DOHH2 (cell line): ENCODE results near the gene SCARF1.
A peak's percentile ranks its signal among the peaks of the same experiment; 100 is the strongest.

Source experiments
- H3F3A ChIP-seq: fragments of 200-600 bp; sonication (generic), shearing (Covaris generic); 2 replicates; pipeline ENCODE4 v1.6.0; 2016; ENCODE audit warnings: antibody characterized with exemption, mild to moderate bottlenecking; ENCODE audit not compliant: control insufficient read depth, insufficient read depth
- H3K27ac ChIP-seq: fragments of 200-600 bp; sonication (generic); 2 replicates; pipeline ENCODE4 v1.5.1; 2014; ENCODE audit warnings: low read depth, mild to moderate bottlenecking, low read length, moderate library complexity
- H3K27me3 ChIP-seq: fragments of 200-600 bp; sonication (generic); 2 replicates; pipeline ENCODE4 v1.6.1; 2014; ENCODE audit warnings: mild to moderate bottlenecking, low read length, mixed read lengths; ENCODE audit not compliant: control insufficient read depth
- H3K36me3 ChIP-seq: fragments of 200-600 bp; sonication (generic); 2 replicates; pipeline ENCODE4 v1.6.1; 2014; ENCODE audit warnings: mild to moderate bottlenecking, low read length, moderate library complexity, mixed read lengths; ENCODE audit not compliant: control insufficient read depth
- H3K4me1 ChIP-seq: fragments of 200-600 bp; sonication (generic); 2 replicates; pipeline ENCODE4 v1.6.1; 2014; ENCODE audit warnings: mild to moderate bottlenecking, low read length, mixed read lengths; ENCODE audit not compliant: control insufficient read depth
- H3K4me2 ChIP-seq: fragments of 200-600 bp; sonication (generic); 2 replicates; pipeline ENCODE4 v1.6.0; 2014; ENCODE audit warnings: mild to moderate bottlenecking, low read length, moderate library complexity
- H3K4me3 ChIP-seq: fragments of 200-600 bp; sonication (generic); 2 replicates; pipeline ENCODE4 v1.5.1; 2014; ENCODE audit warnings: mild to moderate bottlenecking, low read length, mixed read lengths
- H3K79me2 ChIP-seq: fragments of 200-600 bp; sonication (generic); 2 replicates; pipeline ENCODE4 v1.6.1; 2014; ENCODE audit warnings: mild to moderate bottlenecking, low read length, mixed read lengths; ENCODE audit not compliant: control insufficient read depth
- H3K9me2 ChIP-seq: fragments of 200-600 bp; sonication (generic); replicated peaks from 2 replicates; pipeline ENCODE4 v1.6.1; 2014; ENCODE audit warnings: mild to moderate bottlenecking, low read length, mixed read lengths; ENCODE audit not compliant: control insufficient read depth
- H3K9me3 ChIP-seq: fragments of 200-600 bp; sonication (generic); 2 replicates; pipeline ENCODE4 v1.6.1; 2014; ENCODE audit warnings: antibody characterized with exemption, low read length, mixed read lengths; ENCODE audit not compliant: control insufficient read depth, insufficient read depth
- H4K20me1 ChIP-seq: fragments of 200-600 bp; sonication (generic); 2 replicates; pipeline ENCODE4 v1.6.0; 2014; ENCODE audit warnings: low read depth, mild to moderate bottlenecking, antibody characterized with exemption, low read length, moderate library complexity; ENCODE audit not compliant: control insufficient read depth, insufficient read depth
- EZH2phosphoT487 ChIP-seq: fragments of 200-600 bp; sonication (generic); IDR thresholded peaks from 2 replicates; pipeline ENCODE4 v1.6.1; 2017; ENCODE audit warnings: borderline replicate concordance, mild to moderate bottlenecking, antibody characterized with exemption, low read length, moderate library complexity, mixed read lengths
- TF ChIP-seq, protein P1 (sequence below): fragments of 200-600 bp; sonication (generic); IDR thresholded peaks from one replicate; pipeline ENCODE4 v1.5.1; 2014; ENCODE audit warnings: antibody characterized with exemption, mild to moderate bottlenecking, low read depth, low read length; ENCODE audit not compliant: poor library complexity, severe bottlenecking

SCARF1 gene

DNA sequence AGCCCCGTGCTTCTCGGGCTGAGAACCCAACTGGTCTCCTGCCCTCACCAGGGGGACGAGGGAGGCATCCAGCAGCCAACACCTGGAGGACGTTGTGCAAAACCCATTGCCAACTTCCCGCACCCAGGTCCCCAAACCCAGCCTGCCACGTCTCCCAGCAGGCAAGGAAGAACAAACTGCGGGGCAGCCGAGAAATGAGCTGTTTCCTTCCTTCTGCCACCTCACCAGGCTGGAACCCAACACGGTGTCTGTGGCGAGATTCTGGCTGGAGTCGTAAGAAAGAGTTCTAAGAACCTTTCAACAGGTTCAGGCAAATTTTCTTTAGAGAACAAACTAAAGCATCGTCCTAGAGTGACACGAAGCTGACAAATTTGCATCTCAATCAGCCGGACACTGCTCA lies 20.5 kb downstream of the SCARF1 start:
- Histone ChIP-seq H3K27me3 (no peaks in the 10 kb centered on the region), H3K9me2 (no peaks in the 10 kb centered on the region), H3K4me3 (peak overlapping the region; percentile 94), H4K20me1 (no peaks in the 10 kb centered on the region), H3K4me2 (peak overlapping the region; percentile 85), H3K4me1 (peaks cover 34% of the 10 kb centered on the region), H3K79me2 (peaks cover 80% of the 10 kb centered on the region), H3F3A (peaks cover 3% of the 10 kb centered on the region; the same call in 1 of the 2 replicates), H3K27ac (peak overlapping the region; percentile 92), H3K36me3 (peaks cover 69% of the 10 kb centered on the region), H3K9me3 (no peaks in the 10 kb centered on the region)
- TF ChIP-seq, protein P1, sequence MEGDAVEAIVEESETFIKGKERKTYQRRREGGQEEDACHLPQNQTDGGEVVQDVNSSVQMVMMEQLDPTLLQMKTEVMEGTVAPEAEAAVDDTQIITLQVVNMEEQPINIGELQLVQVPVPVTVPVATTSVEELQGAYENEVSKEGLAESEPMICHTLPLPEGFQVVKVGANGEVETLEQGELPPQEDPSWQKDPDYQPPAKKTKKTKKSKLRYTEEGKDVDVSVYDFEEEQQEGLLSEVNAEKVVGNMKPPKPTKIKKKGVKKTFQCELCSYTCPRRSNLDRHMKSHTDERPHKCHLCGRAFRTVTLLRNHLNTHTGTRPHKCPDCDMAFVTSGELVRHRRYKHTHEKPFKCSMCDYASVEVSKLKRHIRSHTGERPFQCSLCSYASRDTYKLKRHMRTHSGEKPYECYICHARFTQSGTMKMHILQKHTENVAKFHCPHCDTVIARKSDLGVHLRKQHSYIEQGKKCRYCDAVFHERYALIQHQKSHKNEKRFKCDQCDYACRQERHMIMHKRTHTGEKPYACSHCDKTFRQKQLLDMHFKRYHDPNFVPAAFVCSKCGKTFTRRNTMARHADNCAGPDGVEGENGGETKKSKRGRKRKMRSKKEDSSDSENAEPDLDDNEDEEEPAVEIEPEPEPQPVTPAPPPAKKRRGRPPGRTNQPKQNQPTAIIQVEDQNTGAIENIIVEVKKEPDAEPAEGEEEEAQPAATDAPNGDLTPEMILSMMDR, result no peak
- TF ChIP-seq EZH2phosphoT487, result no peak

DNA sequence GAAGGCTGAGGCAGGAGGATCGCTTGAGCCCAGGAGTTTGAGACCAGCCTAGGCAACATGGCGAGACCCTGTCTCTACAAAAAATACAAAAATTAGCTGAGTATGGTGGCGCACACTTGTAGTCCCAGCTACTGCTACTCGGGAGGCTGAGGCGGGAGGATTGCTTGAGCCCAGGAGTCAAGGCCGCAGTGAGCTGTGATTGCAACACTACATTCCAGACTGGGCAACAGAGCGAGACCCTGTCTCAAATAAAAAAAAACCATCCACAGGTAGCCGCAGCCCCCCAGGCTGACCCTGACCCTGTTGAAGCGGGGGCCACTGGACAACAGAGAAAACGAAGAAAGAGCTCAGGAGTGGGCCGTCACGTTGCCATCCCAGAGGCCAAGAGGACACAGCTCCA lies 20.9 kb downstream of the SCARF1 start:
- H4K20me1 ChIP-seq, result no peaks in the 10 kb centered on the region
- H3K79me2 ChIP-seq, result peaks cover 82% of the 10 kb centered on the region
- H3K9me3 ChIP-seq, result no peaks in the 10 kb centered on the region
- no peaks in the 10 kb centered on the region for H3K27me3 ChIP-seq
- no peaks in the 10 kb centered on the region for H3K9me2 ChIP-seq
- peak overlapping the region; percentile 94 for H3K4me3 ChIP-seq
- peak overlapping the region; percentile 85 for H3K4me2 ChIP-seq
- H3K4me1 ChIP-seq, result peaks cover 30% of the 10 kb centered on the region
- peaks cover 70% of the 10 kb centered on the region for H3K36me3 ChIP-seq
- H3F3A ChIP-seq, result peaks cover 3% of the 10 kb centered on the region; the same call in 1 of the 2 replicates
- TF ChIP-seq, protein P1, result no peak
- no peak for TF ChIP-seq EZH2phosphoT487
- peak overlapping the region; percentile 92; the same call in 1 of the 2 replicates for H3K27ac ChIP-seq

DNA sequence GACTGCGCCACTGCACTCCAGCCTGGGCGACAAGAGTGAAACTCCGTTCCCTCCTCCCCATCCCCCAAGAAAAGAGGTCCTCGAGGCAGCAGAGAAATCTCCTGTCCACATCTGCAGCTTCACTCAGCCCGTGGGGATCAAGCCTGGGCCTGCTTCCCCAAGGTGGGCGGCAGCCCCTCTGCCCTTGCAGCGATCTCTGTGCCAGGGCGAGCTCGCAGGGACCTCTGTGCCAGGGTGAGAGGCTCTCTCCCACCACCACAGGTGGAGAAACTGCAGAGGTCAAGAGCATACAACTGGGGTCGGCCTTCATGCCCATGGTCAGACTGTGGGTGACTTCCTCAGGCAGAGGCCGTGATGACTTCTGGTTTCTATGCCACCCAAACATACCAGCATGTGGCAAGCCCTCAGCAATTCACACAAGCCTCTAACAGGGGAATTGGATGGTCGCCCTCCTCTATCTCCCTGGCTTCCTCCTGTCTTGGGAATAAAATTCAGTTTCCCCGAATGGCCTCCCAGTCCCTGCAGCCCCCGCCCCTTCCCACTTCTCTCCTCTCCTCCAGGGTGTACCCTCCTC lies 22.4 kb downstream of the SCARF1 start:
- no peaks in the 10 kb centered on the region for H3K9me2 ChIP-seq
- H3K36me3 ChIP-seq, result peaks cover 82% of the 10 kb centered on the region
- H3K79me2 ChIP-seq, result peaks cover 92% of the 10 kb centered on the region
- no peak for TF ChIP-seq EZH2phosphoT487
- TF ChIP-seq, protein P1, result no peak
- no peaks in the 10 kb centered on the region for H3K27me3 ChIP-seq
- H3K4me3 ChIP-seq, result no peak overlapping the region
- no peaks in the 10 kb centered on the region for H4K20me1 ChIP-seq
- H3F3A ChIP-seq, result peaks cover 3% of the 10 kb centered on the region; the same call in 1 of the 2 replicates
- H3K9me3 ChIP-seq, result no peaks in the 10 kb centered on the region
- no peak overlapping the region for H3K27ac ChIP-seq
- H3K4me1 ChIP-seq, result peaks cover 26% of the 10 kb centered on the region
- no peak overlapping the region for H3K4me2 ChIP-seq
